ENCODE results near the gene OXCT1. TPM values are rescaled to one million over a fixed set of nuclear protein-coding genes. Genes with fewer than 3 reads are reported as not detected.

Gene OXCT1
- total and polyA plus RNA-seq, 2 donors (not counting 3 experiments of a cell fraction or from before 2014, with no cell fraction given) = 12.8 to 37.4 TPM

DNA sequence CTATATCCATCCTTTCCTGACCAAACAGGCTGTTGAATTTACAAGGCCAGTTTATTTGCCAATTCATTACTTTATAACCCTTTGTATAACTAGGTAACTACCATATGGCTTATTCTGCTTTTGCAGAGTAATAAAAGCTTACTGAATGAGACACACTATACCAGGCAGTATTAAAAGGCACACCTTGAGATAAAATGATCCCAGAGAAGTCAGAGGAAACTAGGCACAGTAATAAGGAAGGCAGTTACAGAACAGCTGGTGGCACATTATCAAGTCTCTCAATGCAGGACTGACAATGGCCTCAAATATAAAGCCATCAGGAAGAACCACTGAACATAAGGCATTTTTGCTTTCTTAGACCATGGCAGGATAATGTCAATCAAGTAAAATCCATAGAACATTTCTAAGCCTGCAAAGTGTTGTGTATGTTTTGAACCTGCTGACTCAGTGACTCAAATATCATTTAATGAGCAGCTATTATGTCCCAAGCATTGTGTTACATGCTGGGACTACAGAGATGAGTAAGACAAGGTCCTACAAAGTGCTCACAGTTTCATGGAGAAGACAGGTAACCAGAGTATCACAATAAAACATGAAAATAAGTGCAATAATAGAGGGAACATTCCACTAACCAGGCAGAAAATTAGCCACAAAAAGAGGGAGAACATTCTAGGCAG is 52.5 kb downstream of the OXCT1 start:
- DNase-seq (ENCODE audit: low read depth, low spot score) (no peak), FAIRE-seq (no peak)
- Histone ChIP-seq H3K27ac (ENCODE audit: insufficient read depth, low read depth, low read length) (no peak overlapping the region), H3K9me3 (replicated peaks; ENCODE audit: control insufficient read depth, insufficient read depth, low read length) (no peaks in the 10 kb centered on the region), H3K9ac (replicated peaks; ENCODE audit: extremely low read depth, insufficient read depth, low read length) (no peak overlapping the region), H3K4me2 (ENCODE audit: insufficient read depth, low read length) (no peak overlapping the region), H3K79me2 (ENCODE audit: control insufficient read depth, insufficient read depth, low read length) (no peaks in the 10 kb centered on the region), H3K4me3 (replicated peaks in 1 of 3; ENCODE audit: insufficient read depth in 1 of 3, low read depth in 1 of 3, low read length in 3 of 3) (no peak overlapping the region), H3K4me1 (ENCODE audit: control insufficient read depth, extremely low read depth, insufficient read depth, low read length) (peaks cover 18% of the 10 kb centered on the region), H2AFZ (ENCODE audit: low read depth, low read length) (no peak overlapping the region), H3K27me3 (ENCODE audit: control insufficient read depth in 2 of 2, insufficient read depth in 2 of 2, low read length in 2 of 2) (no peaks in the 10 kb centered on the region), H3K9me1 (replicated peaks; ENCODE audit: control insufficient read depth, extremely low read depth, insufficient read depth, low read length) (no peaks in the 10 kb centered on the region), H3K36me3 (ENCODE audit: control insufficient read depth in 2 of 2, extremely low read depth in 1 of 2, insufficient read depth in 2 of 2, low read length in 2 of 2) (no peaks in the 10 kb centered on the region), H4K20me1 (replicated peaks; ENCODE audit: control insufficient read depth, extremely low read depth, insufficient read depth, low read length) (no peaks in the 10 kb centered on the region)
- no TSS peak for BruUV-seq (replicated peaks)
- dilution Hi-C loops (cut with MboI; ENCODE audit: extremely low pct_ligation_motif_present, low sequenced_read_pairs) = no loop called here
- POLR2A ChIA-PET = no interaction called here
- intact Hi-C loops (cut with micrococcal nuclease) = loop anchor here (2.0 kb wide), 1 partner anchor 15 kb away; no protein-coding TSS in a partner anchor
- TF ChIP-seq GATA2 (IDR thresholded peaks at IDR 0.05; ENCODE audit: insufficient read depth, insufficient read length, low read depth, low read length) (no peak), POLR2AphosphoS5 (IDR thresholded peaks at IDR 0.05; ENCODE audit: insufficient read depth, low read depth, low read length) (no peak), JUN (IDR thresholded peaks at IDR 0.05; ENCODE audit: borderline replicate concordance, insufficient read depth, insufficient read length, low read depth) (no peak), FOS (IDR thresholded peaks at IDR 0.05; ENCODE audit: borderline replicate concordance, insufficient read depth, low read length) (no peak), MYC (IDR thresholded peaks at IDR 0.05; ENCODE audit: low read depth, low read length) (no peak), POLR2A (IDR thresholded peaks at IDR 0.05; ENCODE audit: low read depth, low read length) (no peak)
- TF ChIP-seq, protein P1, sequence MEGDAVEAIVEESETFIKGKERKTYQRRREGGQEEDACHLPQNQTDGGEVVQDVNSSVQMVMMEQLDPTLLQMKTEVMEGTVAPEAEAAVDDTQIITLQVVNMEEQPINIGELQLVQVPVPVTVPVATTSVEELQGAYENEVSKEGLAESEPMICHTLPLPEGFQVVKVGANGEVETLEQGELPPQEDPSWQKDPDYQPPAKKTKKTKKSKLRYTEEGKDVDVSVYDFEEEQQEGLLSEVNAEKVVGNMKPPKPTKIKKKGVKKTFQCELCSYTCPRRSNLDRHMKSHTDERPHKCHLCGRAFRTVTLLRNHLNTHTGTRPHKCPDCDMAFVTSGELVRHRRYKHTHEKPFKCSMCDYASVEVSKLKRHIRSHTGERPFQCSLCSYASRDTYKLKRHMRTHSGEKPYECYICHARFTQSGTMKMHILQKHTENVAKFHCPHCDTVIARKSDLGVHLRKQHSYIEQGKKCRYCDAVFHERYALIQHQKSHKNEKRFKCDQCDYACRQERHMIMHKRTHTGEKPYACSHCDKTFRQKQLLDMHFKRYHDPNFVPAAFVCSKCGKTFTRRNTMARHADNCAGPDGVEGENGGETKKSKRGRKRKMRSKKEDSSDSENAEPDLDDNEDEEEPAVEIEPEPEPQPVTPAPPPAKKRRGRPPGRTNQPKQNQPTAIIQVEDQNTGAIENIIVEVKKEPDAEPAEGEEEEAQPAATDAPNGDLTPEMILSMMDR (IDR thresholded peaks at IDR 0.05; ENCODE audit: extremely low read depth in 1 of 2, insufficient read depth in 1 of 2, low read depth in 1 of 2, low read length in 2 of 2) = no peak
- TF ChIP-seq, protein P2, sequence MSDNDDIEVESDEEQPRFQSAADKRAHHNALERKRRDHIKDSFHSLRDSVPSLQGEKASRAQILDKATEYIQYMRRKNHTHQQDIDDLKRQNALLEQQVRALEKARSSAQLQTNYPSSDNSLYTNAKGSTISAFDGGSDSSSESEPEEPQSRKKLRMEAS (IDR thresholded peaks at IDR 0.05; ENCODE audit: insufficient read depth, insufficient read length) = no peak
- CTCF ChIA-PET = interaction anchor here (0.9 to 1.1 kb wide), 2 partner anchors 25 to 240 kb away, joined by 3 to 5 read pairs; no protein-coding TSS in a partner anchor
